Mesendoderm (in vitro differentiated cells): ENCODE data around the gene TSR1.

Experiments used
- DNase-seq: peaks from one replicate; pipeline ENCODE4 v3.0.0; 2013
- H2AK5ac ChIP-seq: 2 replicates; pipeline ENCODE4 v1.6.1; 2013; ENCODE audit warnings: low read length, inconsistent platforms
- H2BK120ac ChIP-seq: 2 replicates; pipeline ENCODE4 v1.6.1; 2013; ENCODE audit warnings: low read depth, mild to moderate bottlenecking, low read length, moderate library complexity, mixed read lengths
- H2BK15ac ChIP-seq: replicated peaks from 2 replicates; pipeline ENCODE4 v1.6.1; 2013; ENCODE audit warnings: low read depth, mild to moderate bottlenecking, moderate library complexity
- H2BK5ac ChIP-seq: 2 replicates; pipeline ENCODE4 v1.6.1; 2013; ENCODE audit warnings: low read length, inconsistent platforms
- H3K18ac ChIP-seq: 2 replicates; pipeline ENCODE4 v1.6.1; 2013; ENCODE audit warnings: mild to moderate bottlenecking, low read length, mixed read lengths
- H3K23ac ChIP-seq: one replicate; pipeline ENCODE4 v1.6.1; 2013; ENCODE audit warnings: low read length
- H3K27ac ChIP-seq: 2 replicates; pipeline ENCODE4 v1.5.1; 2013; ENCODE audit warnings: low read depth, mild to moderate bottlenecking, inconsistent platforms, low read length, moderate library complexity
- H3K27me3 ChIP-seq: 2 replicates; pipeline ENCODE4 v1.6.1; 2013; ENCODE audit warnings: low read length, control low read depth, mild to moderate bottlenecking, inconsistent platforms; ENCODE audit not compliant: insufficient read depth, poor library complexity
- H3K36me3 ChIP-seq: 2 replicates; pipeline ENCODE4 v1.6.1; 2013; ENCODE audit warnings: low read length, inconsistent platforms; ENCODE audit not compliant: control insufficient read depth, insufficient read depth
- H3K4ac ChIP-seq: one replicate; pipeline ENCODE4 v1.6.1; 2013; ENCODE audit warnings: low read depth, mild to moderate bottlenecking, low read length, moderate library complexity
- H3K4me1 ChIP-seq: 2 replicates; pipeline ENCODE4 v1.6.1; 2013; ENCODE audit warnings: low read depth, low read length, inconsistent platforms; ENCODE audit not compliant: control insufficient read depth
- H3K4me2 ChIP-seq: 2 replicates; pipeline ENCODE4 v1.6.1; 2013; ENCODE audit warnings: low read length
- H3K4me3 ChIP-seq: 2 replicates; pipeline ENCODE4 v1.5.1; 2013; ENCODE audit warnings: mild to moderate bottlenecking, low read length
- H3K56ac ChIP-seq: one replicate; pipeline ENCODE4 v1.6.1; 2013; ENCODE audit warnings: low read length
- H3K79me1 ChIP-seq: 2 replicates; pipeline ENCODE4 v1.6.1; 2013; ENCODE audit warnings: low read length, inconsistent platforms
- H3K79me2 ChIP-seq: 2 replicates; pipeline ENCODE4 v1.6.1; 2013; ENCODE audit warnings: mild to moderate bottlenecking, low read length; ENCODE audit not compliant: control insufficient read depth, insufficient read depth
- H3K9ac ChIP-seq: 2 replicates; pipeline ENCODE4 v1.6.1; 2013; ENCODE audit warnings: low read length, inconsistent platforms
- H4K5ac ChIP-seq: one replicate; pipeline ENCODE4 v1.6.1; 2013; ENCODE audit warnings: low read length
- H4K8ac ChIP-seq: one replicate; pipeline ENCODE4 v1.6.1; 2013; ENCODE audit warnings: low read depth, mild to moderate bottlenecking, control low read depth, low read length, moderate library complexity
- WGBS: extraction: QIAGEN DNeasy Blood & Tissue Kit; methylation state at CpG from one replicate; pipeline ENCODE4 v1.1.7; 2013; ENCODE audit warnings: low lambda C conversion rate, missing lambda C conversion rate; ENCODE audit not compliant: insufficient coverage; ENCODE audit errors: extremely low coverage; 5-methylcytosine and 5-hydroxymethylcytosine counted together

Gene TSR1

GRCh38 chr17:2354311-2354710 lies 18.1 kb upstream of the TSR1 start:
- H2BK15ac ChIP-seq = no peak overlapping the region
- H3K27me3 ChIP-seq = no peaks in the 10 kb centered on the region
- H3K56ac ChIP-seq = no peak overlapping the region
- no peak overlapping the region for H3K4me2 ChIP-seq
- no peak overlapping the region for H3K4ac ChIP-seq
- WGBS = no CpG with 5 or more reads among the region's 8 CpGs
- no peaks in the 10 kb centered on the region for H3K79me2 ChIP-seq
- no peak overlapping the region for H4K8ac ChIP-seq
- no peaks in the 10 kb centered on the region for H3K79me1 ChIP-seq
- no peak overlapping the region for H4K5ac ChIP-seq
- H3K9ac ChIP-seq = no peak overlapping the region
- no peak overlapping the region for H3K27ac ChIP-seq
- no peaks in the 10 kb centered on the region for H3K4me1 ChIP-seq
- no peak overlapping the region for H2BK120ac ChIP-seq
- no peak for DNase-seq
- no peak overlapping the region for H2AK5ac ChIP-seq
- H3K36me3 ChIP-seq = no peaks in the 10 kb centered on the region
- H2BK5ac ChIP-seq = no peak overlapping the region
- no peak overlapping the region for H3K4me3 ChIP-seq
- H3K18ac ChIP-seq = no peak overlapping the region
- no peak overlapping the region for H3K23ac ChIP-seq

GRCh38 chr17:2351269-2351668 lies 15.0 kb upstream of the TSR1 start:
- WGBS = no CpG with 5 or more reads among the region's 6 CpGs
- H3K18ac ChIP-seq = no peak overlapping the region
- H4K8ac ChIP-seq = no peak overlapping the region
- no peak overlapping the region for H3K4me2 ChIP-seq
- H3K27me3 ChIP-seq = no peaks in the 10 kb centered on the region
- H2BK15ac ChIP-seq = no peak overlapping the region
- peak overlapping the region; percentile 45 for H3K23ac ChIP-seq
- H2AK5ac ChIP-seq = no peak overlapping the region
- H3K27ac ChIP-seq = no peak overlapping the region
- no peak overlapping the region for H3K4me3 ChIP-seq
- no peak overlapping the region for H3K4ac ChIP-seq
- H3K79me2 ChIP-seq = no peaks in the 10 kb centered on the region
- H3K4me1 ChIP-seq = no peaks in the 10 kb centered on the region
- no peak overlapping the region for H3K56ac ChIP-seq
- H4K5ac ChIP-seq = no peak overlapping the region
- no peak overlapping the region for H3K9ac ChIP-seq
- no peak overlapping the region for H2BK120ac ChIP-seq
- no peaks in the 10 kb centered on the region for H3K36me3 ChIP-seq
- DNase-seq = no peak
- no peaks in the 10 kb centered on the region for H3K79me1 ChIP-seq
- no peak overlapping the region for H2BK5ac ChIP-seq

GRCh38 chr17:2347805-2348685 lies 11.8 kb upstream of the TSR1 start:
- Histone ChIP-seq H3K4me3 (no peak overlapping the region), H3K18ac (no peak overlapping the region), H3K36me3 (no peaks in the 10 kb centered on the region), H2BK120ac (no peak overlapping the region), H2AK5ac (no peak overlapping the region), H3K23ac (no peak overlapping the region), H3K56ac (peak overlapping the region; percentile 45), H4K5ac (no peak overlapping the region), H4K8ac (no peak overlapping the region), H3K79me2 (no peaks in the 10 kb centered on the region), H3K27ac (peak overlapping the region; percentile 68), H3K4me1 (no peaks in the 10 kb centered on the region), H3K4me2 (peak overlapping the region; percentile 9), H2BK5ac (no peak overlapping the region), H2BK15ac (no peak overlapping the region), H3K79me1 (no peaks in the 10 kb centered on the region), H3K9ac (peak overlapping the region; percentile 34), H3K27me3 (no peaks in the 10 kb centered on the region), H3K4ac (no peak overlapping the region)
- DNase-seq = peak; percentile 99
- WGBS = no CpG with 5 or more reads among the region's 11 CpGs

- H2BK15ac ChIP-seq = no peak overlapping the region
- H3K23ac ChIP-seq = no peak overlapping the region
- H4K8ac ChIP-seq = no peak overlapping the region
- H2AK5ac ChIP-seq = no peak overlapping the region
- no peak overlapping the region for H3K4me3 ChIP-seq
- H2BK5ac ChIP-seq = no peak overlapping the region
- DNase-seq = no peak
- no peak overlapping the region for H3K4me2 ChIP-seq
- H3K27ac ChIP-seq = no peak overlapping the region
- H3K79me2 ChIP-seq = no peaks in the 10 kb centered on the region
- no peaks in the 10 kb centered on the region for H3K79me1 ChIP-seq
- H2BK120ac ChIP-seq = no peak overlapping the region
- H4K5ac ChIP-seq = no peak overlapping the region
- no CpG with 5 or more reads among the region's 8 CpGs for WGBS
- no peaks in the 10 kb centered on the region for H3K36me3 ChIP-seq
- no peak overlapping the region for H3K4ac ChIP-seq
- H3K56ac ChIP-seq = no peak overlapping the region
- no peaks in the 10 kb centered on the region for H3K4me1 ChIP-seq
- H3K9ac ChIP-seq = no peak overlapping the region
- H3K18ac ChIP-seq = no peak overlapping the region
- no peaks in the 10 kb centered on the region for H3K27me3 ChIP-seq
Measured at GRCh38 chr17:2346475-2346874, 10.2 kb upstream of the TSR1 start.

GRCh38 chr17:2344528-2344927 lies 8.3 kb upstream of the TSR1 start:
- Histone ChIP-seq H3K4me1 (no peaks in the 10 kb centered on the region), H3K79me2 (no peaks in the 10 kb centered on the region), H3K9ac (no peak overlapping the region), H2BK5ac (no peak overlapping the region), H3K4me3 (no peak overlapping the region), H3K56ac (no peak overlapping the region), H3K36me3 (no peaks in the 10 kb centered on the region), H3K4ac (no peak overlapping the region), H3K23ac (no peak overlapping the region), H3K18ac (no peak overlapping the region), H3K27ac (no peak overlapping the region), H4K5ac (no peak overlapping the region), H2AK5ac (no peak overlapping the region), H3K4me2 (no peak overlapping the region), H2BK120ac (no peak overlapping the region), H3K79me1 (no peaks in the 10 kb centered on the region), H2BK15ac (no peak overlapping the region), H4K8ac (no peak overlapping the region), H3K27me3 (no peaks in the 10 kb centered on the region)
- WGBS = no CpG with 5 or more reads among the region's 10 CpGs
- no peak for DNase-seq

GRCh38 chr17:2343421-2343820 lies 7.2 kb upstream of the TSR1 start:
- no peak for DNase-seq
- Histone ChIP-seq H3K4me3 (no peak overlapping the region), H3K36me3 (no peaks in the 10 kb centered on the region), H3K27me3 (no peaks in the 10 kb centered on the region), H4K8ac (no peak overlapping the region), H3K56ac (no peak overlapping the region), H2BK120ac (no peak overlapping the region), H2BK15ac (no peak overlapping the region), H3K79me1 (no peaks in the 10 kb centered on the region), H4K5ac (no peak overlapping the region), H3K4ac (no peak overlapping the region), H3K9ac (no peak overlapping the region), H3K4me2 (no peak overlapping the region), H3K23ac (no peak overlapping the region), H3K4me1 (no peaks in the 10 kb centered on the region), H2BK5ac (no peak overlapping the region), H3K79me2 (no peaks in the 10 kb centered on the region), H2AK5ac (no peak overlapping the region), H3K18ac (no peak overlapping the region), H3K27ac (no peak overlapping the region)
- no CpG with 5 or more reads among the region's 5 CpGs for WGBS
